Transverse colon (tissue), 4 donors: Measurements from ENCODE around the gene GNPTAB.

ENCODE experiments used
- EP300 ChIP-seq: sonication (generic); formaldehyde crosslinking; IDR thresholded peaks from one replicate; pipeline ENCODE4 v1.6.1; 2017; ENCODE audit warnings: antibody characterized with exemption, low read depth
- POLR2A ChIP-seq: fragments of 450-650 bp; IDR thresholded peaks from one replicate; pipeline ENCODE4 v1.6.1; 2016; ENCODE audit warnings: antibody characterized with exemption, mild to moderate bottlenecking, moderate library complexity
- POLR2AphosphoS5 ChIP-seq, 3 donors: sonication (generic); formaldehyde crosslinking; IDR thresholded peaks; one replicate each; pipeline ENCODE4 v1.6.1; 2016; ENCODE audit warnings: antibody characterized with exemption in 3 of 3
- TF ChIP-seq, protein P1 (sequence below), 5 experiments: fragments of 200-600 bp in 3 of 5; fragments of 450-650 bp in 2 of 5; sonication (generic) in 3 of 5; IDR thresholded peaks; 1 replicate in 2 of 5; 2 replicates in 3 of 5; pipeline ENCODE4 v1.5.1; 2016 to 2017; ENCODE audit warnings: antibody characterized with exemption in 5 of 5, inconsistent platforms in 3 of 5, mild to moderate bottlenecking in 2 of 5, moderate library complexity in 1 of 5

DNA sequence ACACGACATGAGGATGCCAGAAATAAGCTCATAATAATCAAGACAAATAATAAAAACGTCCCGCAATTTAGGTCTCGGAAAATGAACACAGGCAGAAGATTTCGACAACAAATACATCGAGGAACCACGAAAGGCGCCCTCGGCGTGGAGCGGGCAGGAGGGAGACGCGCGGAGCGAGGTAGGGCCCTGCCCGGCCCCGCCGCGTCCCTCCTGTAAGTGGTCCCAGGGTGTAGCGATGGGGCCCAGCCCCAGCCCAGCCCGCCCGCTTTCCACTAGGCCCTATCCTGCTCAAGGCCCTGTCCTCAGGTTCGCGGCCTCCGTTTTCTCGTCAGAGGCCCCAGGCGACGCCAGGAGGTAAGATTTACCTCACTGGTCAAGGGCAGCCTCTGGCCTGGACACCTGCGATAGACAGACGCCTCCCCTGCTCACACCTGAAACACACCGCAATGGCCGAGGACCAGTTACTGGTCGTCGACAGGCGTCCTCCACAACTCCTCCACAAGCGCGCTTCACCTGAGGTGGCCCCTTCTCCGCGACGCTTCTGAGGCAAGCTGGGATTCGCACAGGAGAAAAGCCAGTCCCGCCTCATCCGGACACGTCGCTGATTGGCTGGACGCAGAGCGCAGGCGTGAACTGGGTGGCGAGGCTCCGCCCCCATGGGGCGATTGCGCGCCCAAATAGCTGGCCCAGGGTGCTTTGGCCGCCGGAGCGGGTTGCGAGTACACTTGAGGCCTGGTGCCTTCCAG, 91.7 kb downstream of the GNPTAB start, which contains the start of gene SYCP3:
- TF ChIP-seq, protein P1, sequence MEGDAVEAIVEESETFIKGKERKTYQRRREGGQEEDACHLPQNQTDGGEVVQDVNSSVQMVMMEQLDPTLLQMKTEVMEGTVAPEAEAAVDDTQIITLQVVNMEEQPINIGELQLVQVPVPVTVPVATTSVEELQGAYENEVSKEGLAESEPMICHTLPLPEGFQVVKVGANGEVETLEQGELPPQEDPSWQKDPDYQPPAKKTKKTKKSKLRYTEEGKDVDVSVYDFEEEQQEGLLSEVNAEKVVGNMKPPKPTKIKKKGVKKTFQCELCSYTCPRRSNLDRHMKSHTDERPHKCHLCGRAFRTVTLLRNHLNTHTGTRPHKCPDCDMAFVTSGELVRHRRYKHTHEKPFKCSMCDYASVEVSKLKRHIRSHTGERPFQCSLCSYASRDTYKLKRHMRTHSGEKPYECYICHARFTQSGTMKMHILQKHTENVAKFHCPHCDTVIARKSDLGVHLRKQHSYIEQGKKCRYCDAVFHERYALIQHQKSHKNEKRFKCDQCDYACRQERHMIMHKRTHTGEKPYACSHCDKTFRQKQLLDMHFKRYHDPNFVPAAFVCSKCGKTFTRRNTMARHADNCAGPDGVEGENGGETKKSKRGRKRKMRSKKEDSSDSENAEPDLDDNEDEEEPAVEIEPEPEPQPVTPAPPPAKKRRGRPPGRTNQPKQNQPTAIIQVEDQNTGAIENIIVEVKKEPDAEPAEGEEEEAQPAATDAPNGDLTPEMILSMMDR (IDR thresholded peaks at IDR 0.05), result no peak
- no peak for TF ChIP-seq POLR2AphosphoS5 (IDR thresholded peaks at IDR 0.05)
- no peak for TF ChIP-seq EP300
- no peak for TF ChIP-seq POLR2A
